Retina (tissue), 1 donor: Measurements from ENCODE around the gene WNT9B.
"Not testable (repeated sequence)": the region's sequence is repeated elsewhere in the genome, so short reads cannot be mapped to it uniquely, and the experiment has no call there.

Experiments
- DNase-seq: peaks from one replicate; pipeline ENCODE4 v3.0.0-alpha.2; 2016

WNT9B gene

GRCh38 chr17:46822388-46822921 lies 28.9 kb upstream of the WNT9B start:
- no peak for DNase-seq

DNA sequence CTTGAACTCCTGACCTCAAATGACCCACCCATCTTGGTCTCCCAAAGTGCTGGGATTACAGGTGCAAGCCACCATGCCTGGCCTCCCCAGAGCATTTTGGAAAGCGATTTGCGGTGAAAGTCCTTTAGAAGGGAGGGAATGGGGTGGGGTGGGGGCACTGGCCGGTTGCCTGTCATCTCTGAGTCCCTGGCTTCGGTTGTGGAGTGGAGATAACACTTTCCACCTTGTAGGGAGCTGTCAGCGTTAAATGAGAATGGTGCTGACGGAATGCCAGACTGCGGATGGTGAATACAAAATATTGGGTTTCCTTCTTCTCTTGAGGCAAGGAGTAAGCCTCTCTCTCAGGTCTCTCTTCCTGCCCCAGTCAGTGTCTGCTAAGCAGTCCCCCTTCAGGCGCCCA lies 27.7 kb upstream of the WNT9B start:
- DNase-seq = no peak

GRCh38 chr17:46826116-46826515 lies 25.3 kb upstream of the WNT9B start:
- no peak for DNase-seq

DNA sequence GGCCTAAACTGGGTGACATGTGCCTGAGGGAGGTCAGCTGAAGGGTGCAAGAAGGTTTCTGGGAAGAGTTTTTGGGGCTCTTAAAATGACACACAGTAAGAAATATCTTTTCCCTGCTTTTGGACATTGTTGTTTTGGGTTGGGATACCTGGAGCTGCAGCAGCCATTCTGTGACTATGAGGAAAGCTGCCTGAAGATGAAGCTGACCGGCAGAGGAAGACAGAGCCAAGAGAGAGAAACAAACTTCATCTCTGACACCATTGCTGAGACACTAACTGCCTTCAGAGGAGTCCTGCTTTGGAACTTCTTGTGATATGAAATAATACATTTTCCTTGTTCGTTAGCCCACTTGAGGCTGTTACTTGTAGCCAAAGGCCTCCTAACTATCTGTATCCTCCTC lies 24.1 kb upstream of the WNT9B start:
- no peak for DNase-seq

DNA sequence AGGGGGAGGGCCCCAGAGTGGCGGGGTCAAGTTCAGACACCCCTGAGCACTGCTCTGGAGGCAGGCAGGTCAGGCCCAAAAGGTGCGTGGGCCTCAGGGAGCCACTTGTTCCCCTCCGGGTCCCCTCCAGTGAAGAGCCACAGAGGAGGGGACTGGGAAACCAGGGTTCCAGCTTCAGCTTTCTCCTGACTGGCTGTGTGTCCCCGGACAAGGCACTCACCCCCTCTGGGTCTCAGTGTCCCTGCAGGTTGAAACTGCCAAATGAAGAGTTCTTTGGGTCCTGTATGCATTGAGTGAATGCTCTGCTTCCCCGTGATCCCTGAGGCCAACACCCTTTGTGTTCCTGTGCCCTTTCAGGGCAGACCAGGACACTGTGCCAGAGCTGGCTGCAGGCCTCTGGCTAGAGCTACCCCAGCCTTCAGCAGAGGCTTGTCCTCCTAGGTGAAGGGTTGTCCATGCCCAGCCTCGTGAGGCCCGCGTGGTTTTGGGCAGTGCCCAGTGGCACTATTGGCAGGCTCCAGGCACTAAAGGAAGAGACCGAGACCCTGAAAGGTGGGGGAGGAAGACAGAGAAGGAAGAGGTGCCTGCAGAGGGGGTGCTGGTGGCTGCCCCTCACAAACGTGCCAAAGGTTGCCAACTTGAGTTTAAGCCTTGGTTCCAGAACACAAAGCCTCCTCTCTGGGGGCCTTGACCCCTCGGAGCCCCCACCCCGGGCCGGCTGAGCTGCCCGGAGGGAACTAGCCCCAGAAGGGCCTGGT lies 19.6 kb upstream of the WNT9B start:
- no peak for DNase-seq

- DNase-seq = no peak
Observed at GRCh38 chr17:46832331-46832821, 19.0 kb upstream of the WNT9B start.

GRCh38 chr17:46832945-46833839 lies 18.2 kb upstream of the WNT9B start:
- no peak for DNase-seq

- no peak for DNase-seq
Observed at GRCh38 chr17:46833840-46834208, 17.6 kb upstream of the WNT9B start.

- DNase-seq = no peak
Observed at GRCh38 chr17:46834846-46835245, 16.5 kb upstream of the WNT9B start.

- DNase-seq = no peak
Observed at GRCh38 chr17:46836500-46836899, 14.9 kb upstream of the WNT9B start.

- DNase-seq = no peak
Observed at GRCh38 chr17:46837521-46837920, 13.9 kb upstream of the WNT9B start.

- no peak for DNase-seq
Observed at GRCh38 chr17:46839211-46839610, 12.2 kb upstream of the WNT9B start.

GRCh38 chr17:46840596-46840995 lies 10.8 kb upstream of the WNT9B start:
- not testable (repeated sequence) for DNase-seq

- DNase-seq = peak; percentile 79
Observed at GRCh38 chr17:46841561-46842379, 9.6 kb upstream of the WNT9B start.

GRCh38 chr17:46842835-46843234 lies 8.5 kb upstream of the WNT9B start:
- DNase-seq = no peak

GRCh38 chr17:46847204-46848191 lies 3.9 kb upstream of the WNT9B start:
- DNase-seq = no peak

DNA sequence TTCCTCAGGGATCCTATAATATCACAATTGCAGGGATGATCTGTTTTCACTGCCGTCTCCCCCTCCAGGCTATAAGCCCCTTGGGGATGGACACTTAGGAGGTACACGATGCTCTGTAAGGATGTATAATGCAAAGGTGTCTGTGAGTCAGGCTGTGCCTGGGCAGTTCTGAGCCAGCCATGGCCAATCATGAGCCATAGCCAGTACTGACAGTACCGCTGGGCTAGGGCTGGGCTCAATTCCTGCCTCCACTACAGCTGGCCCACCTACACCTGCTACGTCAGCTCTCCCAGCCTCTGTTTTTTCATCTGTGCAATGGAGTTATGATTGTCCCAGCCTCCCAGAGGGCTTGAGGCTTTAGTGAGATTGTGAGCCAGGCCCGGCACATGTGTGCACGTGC lies 2.8 kb upstream of the WNT9B start:
- DNase-seq = no peak

DNA sequence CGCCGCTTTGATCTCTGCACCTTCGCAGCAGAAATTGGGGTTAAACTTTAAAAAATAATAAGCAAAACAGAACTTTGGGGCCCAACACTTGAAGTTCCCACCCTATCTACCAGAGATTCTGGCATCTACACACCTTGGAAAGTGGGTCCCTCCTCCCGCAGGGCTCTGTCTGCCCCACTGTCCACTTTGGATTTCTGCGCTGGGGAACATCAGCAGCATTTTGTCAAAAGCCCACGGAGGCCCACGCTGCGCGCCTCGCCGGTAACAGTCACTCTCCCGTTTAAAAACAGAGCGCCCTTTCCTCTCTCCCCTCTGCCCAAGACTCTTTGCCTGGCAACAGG lies 725 bp upstream of the WNT9B start:
- no peak for DNase-seq

GRCh38 chr17:46853896-46854444 lies 2.6 kb downstream of the WNT9B start:
- no peak for DNase-seq

GRCh38 chr17:46854515-46854914 lies 3.1 kb downstream of the WNT9B start:
- DNase-seq = no peak

DNA sequence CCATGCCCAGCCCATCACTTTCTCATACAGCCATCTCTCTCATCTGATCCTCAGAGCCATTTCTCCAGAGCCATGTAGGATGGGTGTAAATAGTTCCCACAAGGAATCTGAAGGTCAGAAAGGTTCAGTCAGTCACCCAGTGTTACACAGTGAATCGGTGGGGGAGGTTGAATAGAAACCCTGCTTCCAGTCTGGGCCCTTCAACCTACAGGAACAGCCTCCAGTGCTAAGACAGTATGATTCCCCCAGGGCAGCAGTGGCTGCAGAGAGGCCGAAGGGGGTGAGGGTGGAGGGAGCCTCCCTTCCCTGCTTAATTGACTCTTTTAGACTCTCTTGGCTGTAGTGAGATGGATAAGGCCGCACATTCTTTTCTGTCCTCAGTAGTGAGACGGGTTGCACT lies 3.6 kb downstream of the WNT9B start:
- DNase-seq = no peak
